GM23338 (cell line): ENCODE results near the gene EVX1.

Source experiments
- CTCF ChIP-seq, 2 experiments: fragments of 200-600 bp in 1 of 2; sonication (generic) in 1 of 2; conservative IDR thresholded peaks; 2 replicates each; pipeline versions ENCODE4 v1.5.1 to v1.6.1; 2016 to 2017; ENCODE audit warnings: antibody characterized with exemption in 2 of 2, low read depth in 2 of 2, mild to moderate bottlenecking in 2 of 2, moderate library complexity in 1 of 2
- EZH2 ChIP-seq: fragments of 200-600 bp; sonication (generic); IDR thresholded peaks from one replicate; pipeline ENCODE4 v1.8.0; 2017; ENCODE audit warnings: antibody characterized with exemption, mild to moderate bottlenecking, low read depth; ENCODE audit not compliant: unreplicated experiment

GRCh38 chr7:27194002-27194352, 48.6 kb upstream of the EVX1 start:
- no peak for TF ChIP-seq CTCF (conservative IDR thresholded peaks at IDR 0.05; ENCODE audit: low read depth in 2 of 2)
- TF ChIP-seq EZH2, result peak; percentile 5
